MCF 10A (cell line): ENCODE measurements around the gene SYPL1. TPM values are rescaled to one million over a fixed set of nuclear protein-coding genes. Genes with fewer than 3 reads are reported as not detected.

ENCODE experiments used
- BruUV-seq: library from RNA; stranded (reverse); fragments of 400-500 nt; replicated peaks from 2 replicates; lab custom pipeline; 2021; lab: Mats Ljungman, UMichigan
- CTCF ChIA-PET: fragments of 300-600 bp; sonication (Branson Sonifier 250); formaldehyde crosslinking; extraction: SDS; loops from one replicate; lab custom pipeline; 2021; ENCODE audit warnings: antibody characterized with exemption, inconsistent platforms; lab: Yijun Ruan, JAX
- POLR2A ChIA-PET: fragments of 300-600, 350-650 bp; sonication (Branson Sonifier 250); formaldehyde crosslinking; extraction: SDS; loops from one replicate; lab custom pipeline; 2020; ENCODE audit warnings: antibody characterized with exemption, inconsistent platforms; lab: Yijun Ruan, JAX
- DNase-seq: peaks from one replicate; pipeline ENCODE4 v3.0.0-alpha.2; 2018; ENCODE audit not compliant: unreplicated experiment
- H3K27ac Mint-ChIP-seq: one replicate; pipeline ENCODE4 v1.8.0; 2022; ENCODE audit warnings: mild to moderate bottlenecking, low read depth, mixed read lengths; ENCODE audit not compliant: unreplicated experiment
- H3K27me3 Mint-ChIP-seq: one replicate; pipeline ENCODE4 v1.8.0; 2022; ENCODE audit warnings: mixed read lengths; ENCODE audit not compliant: insufficient read depth, unreplicated experiment
- H3K36me3 Mint-ChIP-seq: one replicate; pipeline ENCODE4 v1.8.0; 2022; ENCODE audit warnings: mild to moderate bottlenecking, moderate library complexity, mixed read lengths; ENCODE audit not compliant: insufficient read depth, unreplicated experiment
- H3K4me1 Mint-ChIP-seq: one replicate; pipeline ENCODE4 v1.8.0; 2022; ENCODE audit warnings: mixed read lengths; ENCODE audit not compliant: insufficient read depth, unreplicated experiment
- H3K4me3 Mint-ChIP-seq: one replicate; pipeline ENCODE4 v1.8.0; 2022; ENCODE audit warnings: mild to moderate bottlenecking, moderate library complexity, mixed read lengths; ENCODE audit not compliant: unreplicated experiment
- H3K9me3 Mint-ChIP-seq: one replicate; pipeline ENCODE4 v1.8.0; 2022; ENCODE audit warnings: mixed read lengths; ENCODE audit not compliant: unreplicated experiment
- CTCF ChIP-seq: fragments of 200-600 bp; IDR thresholded peaks from one replicate; pipeline ENCODE4 v1.8.0; 2022; ENCODE audit warnings: antibody characterized with exemption, mild to moderate bottlenecking; ENCODE audit not compliant: unreplicated experiment
- intact Hi-C: fragments of 100-400 bp; cut with micrococcal nuclease; formaldehyde crosslinking; loops from 2 replicates; pipeline ENCODE4 v1.14.1; 2022
- total RNA-seq: library from RNA; stranded (reverse); gene quantifications from 2 replicates; pipeline ENCODE4 v1.2.3, GENCODE V29; 2022

Gene SYPL1
- total RNA-seq, 1 experiment from 2014 or later, result 77.6 TPM

- H3K4me3 Mint-ChIP-seq, result no peak overlapping the region
- TF ChIP-seq CTCF, result no peak
- ChIA-PET CTCF (interaction anchor here (0.5 to 6.2 kb wide), 12 partner anchors 9 to 95 kb away, joined by 3 to 39 read pairs (median 4); partner anchors contain the start of gene SYPL1), POLR2A (interaction anchor here (0.6 to 8.4 kb wide), 13 partner anchors 9 to 854 kb away, joined by 3 to 139 read pairs (median 23); partner anchors contain the start of gene SYPL1)
- BruUV-seq, result no TSS peak
- intact Hi-C loops, result no loop called here
- no peaks in the 10 kb centered on the region for H3K27me3 Mint-ChIP-seq
- peaks cover 18% of the 10 kb centered on the region for H3K36me3 Mint-ChIP-seq
- peak overlapping the region; percentile 49 for H3K27ac Mint-ChIP-seq
- H3K9me3 Mint-ChIP-seq, result no peaks in the 10 kb centered on the region
- H3K4me1 Mint-ChIP-seq, result peaks cover 49% of the 10 kb centered on the region
- peak; percentile 53 for DNase-seq
Observed at GRCh38 chr7:106071999-106072714, 40.0 kb downstream of the SYPL1 start.

GRCh38 chr7:106071356-106071998, 40.6 kb downstream of the SYPL1 start:
- intact Hi-C loops, result no loop called here
- ChIA-PET CTCF (interaction anchor here (0.9 to 6.2 kb wide), 11 partner anchors 9 to 96 kb away, joined by 3 to 39 read pairs (median 5); partner anchors contain the start of gene SYPL1), POLR2A (interaction anchor here (0.8 to 8.4 kb wide), 12 partner anchors 9 to 853 kb away, joined by 3 to 139 read pairs (median 26); partner anchors contain the start of gene SYPL1)
- Mint-ChIP-seq H3K9me3 (no peaks in the 10 kb centered on the region), H3K4me3 (no peak overlapping the region), H3K36me3 (peaks cover 18% of the 10 kb centered on the region), H3K27me3 (no peaks in the 10 kb centered on the region), H3K27ac (peak overlapping the region; percentile 49), H3K4me1 (peaks cover 49% of the 10 kb centered on the region)
- peak; percentile 81 for DNase-seq
- TF ChIP-seq CTCF, result no peak
- BruUV-seq, result no TSS peak

DNA sequence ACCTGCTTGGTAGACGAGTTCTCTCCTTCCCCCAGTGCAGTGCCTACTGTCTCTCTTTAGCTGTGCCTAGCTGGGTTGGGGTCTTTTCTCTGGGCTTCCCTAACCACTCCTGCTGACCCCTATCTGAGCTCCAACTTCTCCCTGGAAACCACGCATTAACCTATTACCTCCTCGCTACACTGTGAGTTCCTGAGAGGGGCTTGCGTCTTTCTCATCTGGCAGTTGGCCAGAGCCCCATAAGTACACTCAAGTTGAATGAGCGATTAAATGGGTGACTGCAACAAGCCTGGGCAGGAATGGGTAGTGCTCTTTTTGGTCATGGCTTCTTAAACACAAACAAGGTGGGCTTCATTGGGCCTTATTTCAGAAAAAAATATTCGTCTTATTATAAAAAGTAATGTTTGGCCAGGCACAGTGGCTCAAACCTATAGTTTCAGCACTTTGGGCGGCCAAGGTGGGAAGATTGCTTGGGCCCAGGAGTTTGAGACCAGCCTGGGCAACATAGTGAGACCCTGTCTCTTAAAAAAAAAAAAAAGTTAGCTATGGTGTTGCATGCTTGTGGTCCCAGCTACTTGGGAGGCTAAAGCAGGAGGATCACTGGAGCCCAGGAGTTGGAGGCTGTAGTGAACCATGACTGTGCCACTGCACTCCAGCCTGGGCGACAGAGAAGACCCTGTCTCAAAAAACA, 41.4 kb downstream of the SYPL1 start:
- POLR2A ChIA-PET, result interaction anchor here (1.2 to 8.4 kb wide), 8 partner anchors 10 to 83 kb away, joined by 3 to 139 read pairs (median 30); partner anchors contain the start of gene SYPL1
- Mint-ChIP-seq H3K27ac (peak overlapping the region; percentile 49), H3K4me3 (peak overlapping the region; percentile 8), H3K27me3 (no peaks in the 10 kb centered on the region), H3K36me3 (peaks cover 18% of the 10 kb centered on the region), H3K9me3 (no peaks in the 10 kb centered on the region), H3K4me1 (peaks cover 55% of the 10 kb centered on the region)
- no peak for TF ChIP-seq CTCF
- DNase-seq, result peak; percentile 59
- intact Hi-C loops, result no loop called here
- no TSS peak for BruUV-seq
- CTCF ChIA-PET, result interaction anchor here (1.0 to 6.2 kb wide), 7 partner anchors 9 to 83 kb away, joined by 4 to 39 read pairs (median 6); partner anchors contain the start of gene SYPL1
